Measurements from ENCODE around the gene INPP5A.

The INPP5A gene

DNA sequence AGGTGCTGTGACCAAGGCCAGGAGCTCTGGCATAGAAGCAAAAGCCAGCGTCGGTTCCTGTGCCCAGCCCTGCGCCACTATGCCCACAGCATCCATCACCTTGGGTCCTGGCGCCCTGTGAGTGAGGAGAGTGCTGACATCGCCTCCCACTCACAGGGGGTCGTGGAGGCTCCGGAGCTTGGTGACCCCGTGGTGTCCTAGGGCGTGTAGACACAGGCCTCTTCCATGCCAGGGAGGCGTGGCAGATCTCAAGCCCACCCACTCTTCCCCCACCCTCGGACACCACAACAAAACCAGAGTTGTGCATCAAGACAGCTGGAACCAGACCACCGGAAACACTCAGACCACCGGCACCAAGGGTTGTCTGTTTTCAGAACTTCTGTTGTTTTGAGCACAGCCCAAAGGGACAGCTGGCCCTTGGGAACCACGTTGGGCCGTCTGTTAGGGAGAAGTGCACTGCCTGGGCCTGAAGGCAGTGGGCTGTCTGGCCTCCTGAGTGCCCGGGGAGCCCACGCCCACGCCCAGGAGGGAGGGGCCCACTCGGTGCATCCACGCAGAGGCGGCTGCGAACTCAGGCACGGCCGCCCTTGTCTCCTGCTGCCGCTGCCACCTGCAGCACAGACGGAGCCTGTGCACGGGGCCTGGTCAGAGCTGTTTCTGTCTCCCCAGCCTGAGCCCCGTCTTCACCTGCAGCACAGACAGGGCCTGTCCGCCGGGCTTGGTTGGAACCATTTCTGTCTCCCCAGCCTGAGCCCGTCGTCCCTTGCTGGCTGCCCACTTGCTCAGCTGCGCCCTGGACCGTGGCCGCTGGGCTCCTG is 106.3 kb downstream of the INPP5A start:
- Histone ChIP-seq H2BK5ac (ENCODE audit: low read length) (peak overlapping the region; percentile 80), H2BK12ac (ENCODE audit: low read length) (no peak overlapping the region), H4K91ac (ENCODE audit: low read depth, low read length, poor library complexity) (no peak overlapping the region), H3K4me3 (ENCODE audit: low read length in 2 of 2) (peak overlapping the region in 1 of 2 donors; percentile 51), H3K4ac (ENCODE audit: low read length) (peak overlapping the region; percentile 29), H3K27ac (replicated peaks; ENCODE audit: low read length) (no peak overlapping the region), H3K23ac (ENCODE audit: low read depth, low read length, poor library complexity) (peak overlapping the region; percentile 63), H3K79me1 (ENCODE audit: low read depth, low read length) (peaks cover 10% of the 10 kb centered on the region), H3K36me3 (replicated peaks in 1 of 2; ENCODE audit: control insufficient read depth in 2 of 2, insufficient read depth in 2 of 2, low read length in 2 of 2) (no peaks in the 10 kb centered on the region), H3K9me3 (replicated peaks in 1 of 2; ENCODE audit: control insufficient read depth in 2 of 2, insufficient read depth in 1 of 2, low read depth in 1 of 2, low read length in 2 of 2) (peaks cover 0 to 2% of the 10 kb centered on the region in 2 donors), H3K4me1 (ENCODE audit: control insufficient read depth in 2 of 2, insufficient read depth in 1 of 2, low read depth in 1 of 2, low read length in 2 of 2) (peaks cover 3 to 10% of the 10 kb centered on the region in 2 donors), H2AK5ac (ENCODE audit: low read depth, low read length) (peak overlapping the region; percentile 67), H3K14ac (ENCODE audit: low read length) (peak overlapping the region; percentile 56), H3K9ac (ENCODE audit: low read depth, low read length, poor library complexity) (peak overlapping the region; percentile 56), H3K18ac (ENCODE audit: low read length) (peak overlapping the region; percentile 91), H4K8ac (ENCODE audit: low read depth, low read length) (no peak overlapping the region), H2BK120ac (ENCODE audit: low read depth, low read length) (no peak overlapping the region), H2AFZ (ENCODE audit: low read length) (no peak overlapping the region), H2BK15ac (ENCODE audit: low read length) (peak overlapping the region; percentile 33), H3K27me3 (ENCODE audit: control insufficient read depth in 3 of 3, insufficient read depth in 3 of 3, low read depth in 1 of 3, low read length in 3 of 3) (no peaks in the 10 kb centered on the region), H3K4me2 (ENCODE audit: insufficient read depth, low read length, poor library complexity, severe bottlenecking) (no peak overlapping the region)
- no peak for DNase-seq (ENCODE audit: low spot score)
- WGBS, 2 donors (ENCODE audit: extremely low coverage in 2 of 2, insufficient read length in 2 of 2, insufficient replicate concordance in 1 of 2): no CpG with 5 or more reads among the region's 35 CpGs

DNA sequence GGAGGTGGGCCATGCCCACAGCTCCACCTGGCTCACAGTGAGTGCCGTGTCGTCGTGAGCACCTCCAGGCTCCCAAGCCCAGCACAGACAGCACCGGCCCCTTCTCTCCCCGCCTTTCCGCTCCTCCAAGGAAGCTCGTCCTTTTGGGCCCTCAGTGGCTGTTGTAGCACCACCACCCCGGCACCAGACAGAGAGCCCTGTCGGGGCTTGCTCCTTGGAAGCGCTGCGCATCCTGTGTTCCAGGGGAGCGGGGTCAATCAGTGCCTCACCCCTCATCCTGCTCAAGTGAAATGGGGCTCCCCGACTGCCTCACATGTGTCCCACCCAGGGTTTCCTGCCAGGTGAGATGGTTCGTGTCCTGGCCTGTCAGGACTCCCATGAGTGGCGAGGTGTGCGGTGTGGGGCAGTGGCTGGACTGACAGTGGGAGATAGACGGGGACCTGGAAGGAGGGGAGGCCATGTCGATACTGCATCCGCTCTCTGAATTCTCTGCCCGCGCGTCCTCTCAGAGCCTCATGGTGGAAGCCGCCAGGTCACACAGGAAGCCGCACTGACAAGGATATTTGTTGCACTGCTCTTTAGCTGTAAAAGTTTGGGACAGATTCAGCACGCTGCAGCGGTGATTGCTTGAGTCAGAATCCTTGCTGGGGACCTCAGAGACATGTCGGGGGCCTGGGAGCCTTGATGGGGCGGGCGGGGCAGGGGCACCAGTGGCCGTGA is 107.1 kb downstream of the INPP5A start:
- peak overlapping the region; percentile 80 for H2BK5ac ChIP-seq (ENCODE audit: low read length)

DNA sequence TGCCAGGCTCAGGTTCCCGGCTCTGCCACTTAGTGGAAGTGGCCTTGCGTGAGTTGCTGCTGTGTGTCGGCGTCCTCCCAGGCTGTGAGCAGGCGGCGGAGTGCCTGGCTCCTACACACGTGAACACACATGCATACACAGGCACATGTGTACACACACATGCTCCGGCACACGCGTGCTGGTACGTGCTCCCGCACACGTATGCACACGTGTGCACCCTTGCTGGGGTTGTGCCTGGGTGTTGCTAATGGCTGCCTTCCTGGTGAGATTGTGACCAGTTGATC is 107.6 kb downstream of the INPP5A start:
- Histone ChIP-seq H2BK12ac (ENCODE audit: low read length) (no peak overlapping the region), H4K8ac (ENCODE audit: low read depth, low read length) (peak overlapping the region; percentile 93), H3K4me1 (ENCODE audit: control insufficient read depth in 2 of 2, insufficient read depth in 1 of 2, low read depth in 1 of 2, low read length in 2 of 2) (peaks cover 5 to 10% of the 10 kb centered on the region in 2 donors), H3K36me3 (replicated peaks in 1 of 2; ENCODE audit: control insufficient read depth in 2 of 2, insufficient read depth in 2 of 2, low read length in 2 of 2) (no peaks in the 10 kb centered on the region), H3K18ac (ENCODE audit: low read length) (peak overlapping the region; percentile 44), H3K4me3 (ENCODE audit: low read length in 2 of 2) (peak overlapping the region in 1 of 2 donors; percentile 66), H3K23ac (ENCODE audit: low read depth, low read length, poor library complexity) (peak overlapping the region; percentile 73), H2AFZ (ENCODE audit: low read length) (no peak overlapping the region), H3K9me3 (replicated peaks in 1 of 2; ENCODE audit: control insufficient read depth in 2 of 2, insufficient read depth in 1 of 2, low read depth in 1 of 2, low read length in 2 of 2) (no peaks in the 10 kb centered on the region), H2AK5ac (ENCODE audit: low read depth, low read length) (peak overlapping the region; percentile 43), H2BK120ac (ENCODE audit: low read depth, low read length) (peak overlapping the region; percentile 3), H2BK15ac (ENCODE audit: low read length) (no peak overlapping the region), H3K4me2 (ENCODE audit: insufficient read depth, low read length, poor library complexity, severe bottlenecking) (no peak overlapping the region), H3K14ac (ENCODE audit: low read length) (no peak overlapping the region), H3K27me3 (ENCODE audit: control insufficient read depth in 3 of 3, insufficient read depth in 3 of 3, low read depth in 1 of 3, low read length in 3 of 3) (no peaks in the 10 kb centered on the region), H4K91ac (ENCODE audit: low read depth, low read length, poor library complexity) (no peak overlapping the region), H3K79me1 (ENCODE audit: low read depth, low read length) (peaks cover 13% of the 10 kb centered on the region), H3K9ac (ENCODE audit: low read depth, low read length, poor library complexity) (no peak overlapping the region), H2BK5ac (ENCODE audit: low read length) (no peak overlapping the region), H3K4ac (ENCODE audit: low read length) (no peak overlapping the region), H3K27ac (replicated peaks; ENCODE audit: low read length) (no peak overlapping the region)
- DNase-seq (ENCODE audit: low spot score): no peak
- WGBS, 2 donors (ENCODE audit: extremely low coverage in 2 of 2, insufficient read length in 2 of 2, insufficient replicate concordance in 1 of 2): no CpG with 5 or more reads among the region's 14 CpGs

More for the DNA sequence above, 107.1 kb downstream of the INPP5A start:
- H2AFZ ChIP-seq (ENCODE audit: low read length): no peak overlapping the region
- H2AK5ac ChIP-seq (ENCODE audit: low read depth, low read length): peak overlapping the region; percentile 67
- no peak overlapping the region for H3K27ac ChIP-seq (replicated peaks; ENCODE audit: low read length)
- DNase-seq (ENCODE audit: low spot score): no peak
- H3K36me3 ChIP-seq (replicated peaks in 1 of 2; ENCODE audit: control insufficient read depth in 2 of 2, insufficient read depth in 2 of 2, low read length in 2 of 2): no peaks in the 10 kb centered on the region
- H3K79me1 ChIP-seq (ENCODE audit: low read depth, low read length): peaks cover 13% of the 10 kb centered on the region
- peak overlapping the region; percentile 63 for H3K23ac ChIP-seq (ENCODE audit: low read depth, low read length, poor library complexity)
- peak overlapping the region; percentile 56 for H3K14ac ChIP-seq (ENCODE audit: low read length)
- H3K4me2 ChIP-seq (ENCODE audit: insufficient read depth, low read length, poor library complexity, severe bottlenecking): no peak overlapping the region
- H2BK15ac ChIP-seq (ENCODE audit: low read length): no peak overlapping the region
- peaks cover 5 to 10% of the 10 kb centered on the region in 2 donors for H3K4me1 ChIP-seq (ENCODE audit: control insufficient read depth in 2 of 2, insufficient read depth in 1 of 2, low read depth in 1 of 2, low read length in 2 of 2)
- H3K4ac ChIP-seq (ENCODE audit: low read length): no peak overlapping the region
- peak overlapping the region; percentile 93 for H4K8ac ChIP-seq (ENCODE audit: low read depth, low read length)
- WGBS, 2 donors (ENCODE audit: extremely low coverage in 2 of 2, insufficient read length in 2 of 2, insufficient replicate concordance in 1 of 2): no CpG with 5 or more reads among the region's 30 CpGs
- peaks cover 0 to 2% of the 10 kb centered on the region in 2 donors for H3K9me3 ChIP-seq (replicated peaks in 1 of 2; ENCODE audit: control insufficient read depth in 2 of 2, insufficient read depth in 1 of 2, low read depth in 1 of 2, low read length in 2 of 2)
- H3K18ac ChIP-seq (ENCODE audit: low read length): peak overlapping the region; percentile 91
- no peak overlapping the region for H3K4me3 ChIP-seq (ENCODE audit: low read length in 2 of 2)
- peak overlapping the region; percentile 3 for H2BK120ac ChIP-seq (ENCODE audit: low read depth, low read length)
- no peaks in the 10 kb centered on the region for H3K27me3 ChIP-seq (ENCODE audit: control insufficient read depth in 3 of 3, insufficient read depth in 3 of 3, low read depth in 1 of 3, low read length in 3 of 3)
- no peak overlapping the region for H4K91ac ChIP-seq (ENCODE audit: low read depth, low read length, poor library complexity)
- H3K9ac ChIP-seq (ENCODE audit: low read depth, low read length, poor library complexity): no peak overlapping the region
- no peak overlapping the region for H2BK12ac ChIP-seq (ENCODE audit: low read length)

All from neuronal stem cell (in vitro differentiated cells).